WERI-Rb-1 (cell line): ENCODE data around the gene CBLN3.

Experiments used
- DNase-seq: peaks from one replicate; pipeline ENCODE4 v3.0.0-alpha.2; 2020
- H3K27ac ChIP-seq: fragments of 250-450 bp; sonication (Bioruptor Pico); 2 replicates; pipeline ENCODE4 v1.5.1; 2020; ENCODE audit warnings: mild to moderate bottlenecking, moderate library complexity
- H3K27me3 ChIP-seq: fragments of 250-450 bp; sonication (Bioruptor Pico); 2 replicates; pipeline ENCODE4 v1.5.1; 2021; ENCODE audit warnings: mild to moderate bottlenecking, low read depth, moderate library complexity; ENCODE audit not compliant: insufficient read depth, severe bottlenecking
- H3K36me3 ChIP-seq: fragments of 250-450 bp; sonication (Bioruptor Pico); 2 replicates; pipeline ENCODE4 v1.5.1; 2020; ENCODE audit warnings: mild to moderate bottlenecking, moderate library complexity
- H3K4me3 ChIP-seq: 2 replicates; pipeline ENCODE4 v1.5.1; 2011; ENCODE audit warnings: low read depth, mild to moderate bottlenecking, control low read depth, low read length
- H3K9me3 ChIP-seq: fragments of 250-450 bp; sonication (Bioruptor Pico); 2 replicates; pipeline ENCODE4 v1.5.1; 2021; ENCODE audit warnings: mild to moderate bottlenecking, moderate library complexity; ENCODE audit not compliant: severe bottlenecking
- CTCF ChIP-seq: IDR thresholded peaks from 2 replicates; pipeline ENCODE4 v1.5.1; 2011; ENCODE audit warnings: low read depth, mild to moderate bottlenecking, control low read depth, inconsistent platforms, low read length

The CBLN3 gene

GRCh38 chr14:24416254-24416931, 13.1 kb downstream of the CBLN3 start:
- DNase-seq: no peak
- Histone ChIP-seq H3K36me3 (peaks cover 18% of the 10 kb centered on the region), H3K4me3 (no peak overlapping the region), H3K9me3 (no peaks in the 10 kb centered on the region), H3K27me3 (no peaks in the 10 kb centered on the region), H3K27ac (no peak overlapping the region)
- no peak for TF ChIP-seq CTCF

- H3K4me3 ChIP-seq: no peak overlapping the region
- H3K9me3 ChIP-seq: no peaks in the 10 kb centered on the region
- H3K27me3 ChIP-seq: no peaks in the 10 kb centered on the region
- no peak for DNase-seq
- H3K36me3 ChIP-seq: peaks cover 21% of the 10 kb centered on the region
- TF ChIP-seq CTCF: no peak
- no peak overlapping the region for H3K27ac ChIP-seq
Measured at GRCh38 chr14:24415421-24416253, 13.8 kb downstream of the CBLN3 start.

GRCh38 chr14:24414732-24415420, 14.6 kb downstream of the CBLN3 start:
- DNase-seq: no peak
- Histone ChIP-seq H3K27me3 (no peaks in the 10 kb centered on the region), H3K36me3 (peaks cover 21% of the 10 kb centered on the region), H3K4me3 (no peak overlapping the region), H3K9me3 (no peaks in the 10 kb centered on the region), H3K27ac (no peak overlapping the region)
- no peak for TF ChIP-seq CTCF

GRCh38 chr14:24414077-24414476, 15.4 kb downstream of the CBLN3 start:
- H3K36me3 ChIP-seq: peaks cover 21% of the 10 kb centered on the region
- no peak overlapping the region for H3K4me3 ChIP-seq
- H3K9me3 ChIP-seq: no peaks in the 10 kb centered on the region
- no peak for TF ChIP-seq CTCF
- no peak overlapping the region for H3K27ac ChIP-seq
- H3K27me3 ChIP-seq: no peaks in the 10 kb centered on the region
- no peak for DNase-seq

GRCh38 chr14:24411443-24412389, 17.8 kb downstream of the CBLN3 start:
- H3K9me3 ChIP-seq: no peaks in the 10 kb centered on the region
- TF ChIP-seq CTCF: peak; percentile 82
- no peak overlapping the region for H3K27ac ChIP-seq
- H3K36me3 ChIP-seq: peaks cover 26% of the 10 kb centered on the region
- DNase-seq: peak; percentile 67
- no peak overlapping the region for H3K4me3 ChIP-seq
- H3K27me3 ChIP-seq: no peaks in the 10 kb centered on the region
